ENCODE results near the gene PLXND1.
"Not testable (repeated sequence)": the region's sequence is repeated elsewhere in the genome, so short reads cannot be mapped to it uniquely, and the experiment has no call there.

PLXND1 gene

GRCh38 chr3:129612534-129613366, 6.3 kb upstream of the PLXND1 start:
- DNase-seq, result no peak

DNA sequence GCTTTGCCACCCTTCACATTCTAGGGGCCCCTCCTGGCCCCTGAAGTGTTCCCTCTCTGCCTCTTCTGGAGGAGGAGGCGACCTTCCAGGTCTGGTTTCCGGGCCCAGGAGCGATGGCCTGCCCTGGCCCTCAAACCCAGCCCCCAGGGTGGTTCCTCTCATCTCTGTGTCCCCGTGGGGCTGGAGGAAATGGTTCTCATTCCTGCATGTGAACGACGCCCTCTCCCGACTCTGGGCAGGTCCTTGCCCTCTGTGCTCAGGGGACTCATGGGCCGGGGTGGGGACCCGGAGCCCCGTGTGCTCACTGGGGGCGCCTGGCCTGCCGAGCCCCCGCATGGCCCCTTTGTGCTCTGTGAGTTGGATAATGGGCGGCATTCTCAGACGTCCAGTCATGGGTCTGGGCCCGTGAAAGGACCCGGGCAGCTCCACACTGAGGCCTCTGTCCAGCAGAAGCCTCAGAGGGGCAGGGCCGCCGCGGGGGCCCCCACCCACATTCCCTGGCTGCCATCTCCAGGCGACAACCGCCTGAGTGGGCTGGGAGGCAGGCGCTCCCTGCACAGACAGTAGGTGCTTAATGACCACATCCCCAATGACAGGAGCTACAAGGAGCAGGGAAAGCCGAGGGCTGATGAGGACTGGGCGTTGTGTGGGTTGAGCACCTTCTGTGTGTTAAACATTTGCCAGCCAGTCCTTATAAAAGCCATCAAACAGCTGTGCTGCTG, 5.5 kb upstream of the PLXND1 start:
- DNase-seq, result no peak

DNA sequence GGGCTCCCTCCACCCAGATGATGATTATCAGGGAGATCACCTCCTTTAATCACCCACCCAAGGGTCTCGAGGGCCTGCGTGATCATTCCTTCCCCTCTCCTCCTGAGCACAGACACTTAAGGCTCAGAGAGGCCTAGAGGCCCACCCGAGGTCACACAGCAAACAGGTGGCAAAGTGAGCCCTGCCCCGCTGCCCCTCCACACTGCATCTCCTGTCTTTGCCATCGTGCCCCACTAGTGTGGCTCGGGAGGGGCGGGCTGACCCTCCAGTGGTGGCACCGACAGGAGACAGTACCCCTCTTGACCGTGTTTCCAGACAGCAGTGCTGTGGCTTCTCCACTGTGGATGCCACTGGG, 4.9 kb upstream of the PLXND1 start:
- DNase-seq, result no peak

- DNase-seq, result not testable (repeated sequence)
Measured at GRCh38 chr3:129610794-129611445, 4.4 kb upstream of the PLXND1 start.

DNA sequence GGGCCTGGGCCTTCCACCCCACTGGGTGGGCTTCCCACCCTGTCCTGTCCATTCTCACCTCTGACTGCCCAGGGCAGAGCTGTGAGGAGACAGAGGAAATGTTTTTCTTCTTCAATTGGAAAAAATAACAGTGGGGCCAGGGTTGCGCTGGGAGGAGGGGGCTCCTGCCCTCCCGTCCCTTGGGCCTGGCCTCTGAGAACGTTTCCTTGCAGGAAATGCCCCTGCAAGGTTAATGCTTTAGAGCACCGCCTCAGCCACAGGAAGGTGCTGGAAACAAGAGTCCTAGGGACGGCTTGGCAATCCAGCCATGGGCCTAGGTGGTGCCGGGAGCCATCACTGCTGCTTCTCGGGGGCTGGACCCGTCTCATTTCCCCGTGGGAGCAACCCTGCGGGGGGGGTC, 3.8 kb upstream of the PLXND1 start:
- no peak for DNase-seq

DNA sequence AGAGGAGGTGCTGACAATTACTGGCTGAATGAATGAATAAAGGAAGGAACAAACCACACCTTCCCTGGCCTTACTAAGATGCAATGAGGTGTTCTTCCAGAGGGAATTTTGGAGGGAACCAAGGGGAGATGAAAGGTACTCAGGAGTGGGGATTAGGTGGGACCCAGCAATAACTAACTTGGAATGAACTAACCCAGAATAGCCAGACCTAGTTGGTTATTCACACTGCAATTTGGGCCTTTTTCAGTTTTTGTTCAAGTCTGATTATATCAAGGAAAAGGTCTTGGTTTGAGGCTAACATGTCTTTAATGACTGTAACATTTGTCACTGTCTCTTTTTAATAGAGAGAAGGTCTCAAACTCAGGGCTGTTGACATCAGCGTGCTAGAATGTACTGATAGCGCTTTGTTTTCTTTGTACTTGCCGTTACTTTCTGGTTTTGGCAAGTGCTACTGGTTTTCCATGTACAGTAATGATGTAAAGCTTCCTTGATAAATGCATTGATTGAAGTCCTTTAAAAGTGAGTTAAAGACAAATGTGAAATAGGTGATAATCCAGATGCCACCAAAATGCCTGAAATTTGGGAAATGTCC, 3.2 kb upstream of the PLXND1 start:
- DNase-seq, result no peak

DNA sequence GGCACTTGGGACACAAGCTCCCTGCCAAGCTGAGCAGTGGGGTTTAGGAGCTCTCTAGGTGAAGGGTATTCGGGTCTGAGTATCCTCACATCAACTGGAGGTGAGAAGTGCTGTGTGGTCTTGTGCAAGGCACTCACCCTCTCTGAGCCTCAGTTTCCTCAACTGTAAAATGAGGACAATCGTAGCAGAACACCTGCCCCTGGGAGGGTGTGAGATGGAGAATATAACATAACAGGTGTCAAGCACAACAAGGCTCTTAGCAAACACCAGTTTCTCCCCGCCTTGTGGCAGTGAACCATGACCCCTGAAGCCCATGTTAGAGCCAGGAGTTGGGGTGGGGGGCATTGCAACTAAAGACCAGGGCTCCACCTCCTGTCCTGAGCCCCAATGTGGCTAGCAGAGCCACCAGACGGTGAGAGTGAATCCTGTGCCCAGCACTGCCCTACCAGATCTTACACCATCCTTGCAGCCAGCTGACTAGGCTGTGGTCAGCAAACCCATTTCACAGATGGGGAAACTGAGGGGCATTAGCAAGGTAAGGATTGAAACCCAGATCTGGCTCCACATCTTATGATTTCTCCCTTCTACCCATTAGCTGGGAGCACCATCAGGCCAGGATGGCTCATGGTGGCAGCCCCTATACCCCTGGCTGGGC, 2.6 kb upstream of the PLXND1 start:
- DNase-seq, result no peak

GRCh38 chr3:129608087-129608935, 1.8 kb upstream of the PLXND1 start:
- DNase-seq, result peak; percentile 27

DNA sequence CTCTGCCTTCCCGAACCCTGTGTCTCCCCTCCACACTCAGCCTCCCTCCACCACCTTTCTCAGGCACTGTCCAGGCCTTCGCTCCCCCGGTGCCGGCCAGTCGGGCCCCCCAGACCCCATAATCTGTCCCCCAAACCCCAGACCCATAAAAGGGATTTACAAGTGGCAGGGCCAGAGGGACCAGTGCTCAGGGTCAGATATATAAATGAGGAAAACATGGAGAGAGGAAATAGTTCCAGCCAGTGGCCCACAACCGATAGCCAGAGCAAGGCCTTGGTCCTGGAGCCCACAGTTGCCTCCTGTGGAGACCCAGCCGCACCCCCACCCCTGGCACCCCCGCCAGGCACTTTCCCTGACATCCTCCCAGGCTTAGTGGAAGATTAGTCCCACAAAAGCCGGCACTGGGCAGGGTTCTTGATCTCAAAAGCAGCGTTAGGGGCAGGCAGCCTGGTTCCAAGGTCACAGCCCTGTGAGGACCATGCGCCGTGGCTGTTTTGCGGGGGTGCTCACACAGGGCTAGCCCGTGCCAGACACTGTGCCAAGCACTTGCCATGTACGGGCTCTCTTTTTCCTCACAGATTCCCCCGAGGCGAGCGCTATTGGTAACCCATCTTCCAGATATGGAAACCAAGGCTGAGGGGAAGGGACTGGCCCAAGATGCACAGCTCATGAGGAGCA, 1.1 kb upstream of the PLXND1 start:
- DNase-seq, result no peak

DNA sequence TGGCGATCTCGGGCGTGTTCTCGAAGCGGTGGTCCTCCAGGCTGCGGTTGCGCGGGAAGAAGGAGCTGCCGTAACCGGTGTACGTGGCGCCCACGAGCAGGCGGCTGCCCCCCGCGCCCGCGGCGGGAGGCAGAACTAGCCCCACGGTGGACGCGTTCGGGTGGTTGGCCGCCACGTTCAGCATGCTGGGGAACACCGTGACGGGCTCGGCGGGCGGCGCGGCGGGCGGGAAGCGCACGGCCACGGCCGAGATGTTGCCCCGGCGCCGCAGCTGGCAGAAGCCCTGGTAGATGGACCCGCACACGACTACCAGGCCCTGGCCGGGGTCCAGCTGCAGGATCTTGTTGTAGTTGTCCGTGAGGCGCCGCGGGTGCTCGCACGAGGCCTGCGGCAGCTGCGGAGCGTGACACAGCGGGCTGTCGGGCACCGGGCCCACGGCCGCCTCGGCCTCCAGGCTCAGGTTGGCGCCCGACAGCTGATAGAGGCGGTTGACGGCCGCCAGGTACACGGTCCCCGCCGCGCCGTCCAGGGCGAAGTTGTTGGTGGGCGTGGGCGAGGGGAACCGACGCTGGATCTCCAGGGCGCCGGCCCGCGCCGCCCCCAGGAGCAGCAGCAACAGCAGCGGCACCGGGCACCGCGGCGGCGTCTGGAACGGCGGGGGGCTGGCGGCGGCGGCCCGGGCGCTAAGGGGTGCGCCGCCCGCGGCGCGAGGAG, 397 bp downstream of the PLXND1 start:
- DNase-seq, result peak; percentile 20

GRCh38 chr3:129605203-129605921, 1.1 kb downstream of the PLXND1 start:
- no peak for DNase-seq

DNA sequence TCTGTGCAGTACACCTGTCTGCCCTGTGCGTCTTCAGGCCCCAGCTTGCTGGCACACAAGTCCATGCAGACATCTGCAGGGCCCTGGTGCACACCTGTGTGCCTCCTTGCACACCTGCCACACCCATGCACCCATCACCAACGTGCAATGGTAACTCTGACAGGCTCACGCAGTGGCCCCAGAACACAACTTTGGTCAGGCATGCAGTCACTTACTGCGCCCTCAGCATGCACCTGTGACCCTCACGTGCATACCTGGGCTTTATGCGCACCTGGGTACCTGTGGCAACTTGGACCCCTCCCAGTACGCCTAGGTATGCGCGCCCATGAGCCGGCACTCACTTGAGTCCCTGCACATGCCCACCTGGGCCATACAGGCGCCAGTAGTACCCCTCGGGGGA, 1.7 kb downstream of the PLXND1 start:
- DNase-seq, result no peak

DNA sequence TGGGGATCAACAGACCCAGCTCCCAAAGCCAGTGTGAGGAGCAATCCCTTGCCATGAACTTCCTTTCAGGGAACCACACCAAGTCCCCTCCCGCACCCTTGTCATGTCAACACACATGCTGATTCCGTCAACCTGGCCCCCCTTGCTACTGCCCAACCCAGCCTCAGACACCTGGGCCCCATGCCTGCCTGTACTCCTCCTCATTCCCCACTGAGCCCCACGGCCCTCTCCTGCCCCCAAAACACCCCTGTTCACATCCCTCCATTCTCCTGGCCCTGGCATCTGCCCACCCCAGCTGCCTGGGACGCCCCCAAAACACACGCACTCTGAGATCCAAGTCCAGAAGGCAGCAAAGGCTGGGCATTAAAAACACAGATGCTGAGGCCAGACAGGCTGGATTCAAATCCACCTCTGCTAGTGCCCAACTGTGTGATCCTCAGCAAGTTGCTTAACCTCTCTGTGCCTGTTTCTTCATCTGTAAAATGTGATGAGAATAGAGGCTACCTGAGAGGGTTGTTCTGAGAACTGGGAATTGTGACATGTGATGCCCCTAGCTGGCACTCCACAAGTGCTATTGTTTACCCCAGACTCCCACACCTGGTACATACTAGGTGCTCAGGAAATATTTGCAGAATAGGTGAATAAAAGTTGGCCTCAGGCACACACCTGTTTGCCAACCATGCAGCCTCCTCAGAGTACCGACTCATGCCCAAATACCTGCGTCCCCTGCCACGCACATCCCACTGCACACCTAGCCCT, 2.3 kb downstream of the PLXND1 start:
- DNase-seq, result no peak

DNA sequence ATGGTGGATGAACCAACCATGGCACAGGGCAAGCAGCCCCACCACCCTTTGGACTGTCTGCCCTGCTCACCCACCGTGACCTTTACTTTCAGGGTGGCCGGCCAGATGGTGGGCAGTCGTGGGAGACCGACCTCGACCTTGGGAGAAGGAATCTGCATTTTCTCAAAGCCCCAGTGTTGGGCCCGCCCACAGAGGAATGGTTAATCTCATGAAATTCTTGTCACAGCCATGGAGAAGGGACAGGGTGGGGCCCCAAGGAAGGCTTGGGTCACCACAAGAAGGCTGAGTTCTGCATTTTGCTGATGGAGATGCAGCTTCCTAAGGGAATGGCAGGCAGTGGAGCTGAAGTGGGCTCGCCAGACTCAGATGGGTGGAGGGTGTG, 2.9 kb downstream of the PLXND1 start:
- no peak for DNase-seq

DNA sequence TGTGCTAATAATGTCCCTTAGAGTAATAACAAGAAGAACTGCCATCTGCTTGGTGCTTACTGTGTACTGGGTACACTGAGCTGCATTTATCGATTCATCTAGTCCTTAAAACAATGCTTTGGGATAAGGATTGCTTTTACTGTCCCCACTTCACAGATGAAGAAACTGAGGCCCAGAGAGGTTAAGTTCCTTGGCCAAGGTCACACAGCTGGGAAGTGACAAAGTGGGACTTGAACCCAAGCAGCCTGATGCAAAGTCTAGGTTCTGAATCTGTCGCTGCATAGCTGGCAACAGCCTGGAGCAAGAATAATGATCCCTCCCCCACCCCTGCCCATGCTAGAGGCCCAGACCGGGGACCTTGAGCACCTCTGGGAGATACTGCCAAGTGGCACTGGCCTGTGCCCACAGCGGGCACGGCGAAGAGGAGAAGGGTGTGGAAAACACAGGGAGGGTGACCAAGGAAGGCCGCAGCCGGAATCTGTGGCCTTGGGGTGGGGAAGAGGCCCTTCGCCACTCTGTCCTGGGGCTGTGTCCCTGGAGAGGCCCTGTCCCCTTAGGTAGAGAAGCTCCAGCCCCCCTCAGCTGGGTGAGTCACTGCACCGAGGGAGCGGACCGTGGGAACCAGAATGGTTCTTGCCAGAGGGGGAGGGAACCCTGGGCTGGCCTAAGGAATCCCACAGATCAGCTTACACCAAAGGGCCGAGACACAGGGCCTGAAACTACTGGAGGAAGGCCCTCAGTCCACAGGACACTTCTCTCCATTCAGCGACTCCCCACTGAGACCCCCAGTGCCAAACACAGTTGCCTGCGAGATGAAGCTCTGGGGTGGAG, 3.5 kb downstream of the PLXND1 start:
- peak; percentile 78 for DNase-seq

DNA sequence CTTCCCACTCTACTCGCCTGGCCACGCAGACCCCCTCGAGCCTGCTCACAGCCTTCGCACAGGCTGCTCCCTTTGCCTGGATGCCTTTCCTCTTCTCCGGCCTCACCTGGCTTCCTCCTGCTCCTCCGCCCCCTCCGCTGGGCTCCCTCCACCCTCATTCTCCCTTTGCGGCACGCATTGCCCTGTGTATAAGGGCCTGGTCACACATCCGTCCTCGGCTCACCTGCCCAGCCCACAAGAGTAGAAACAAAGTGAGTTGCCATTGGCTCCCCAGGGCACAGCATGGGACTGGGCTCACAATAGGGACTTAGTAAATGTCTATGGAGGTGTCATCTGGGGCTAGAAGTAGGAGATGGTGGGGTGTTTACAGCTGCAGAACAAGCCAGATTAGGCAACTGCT, 4.2 kb downstream of the PLXND1 start:
- DNase-seq, result no peak

DNA sequence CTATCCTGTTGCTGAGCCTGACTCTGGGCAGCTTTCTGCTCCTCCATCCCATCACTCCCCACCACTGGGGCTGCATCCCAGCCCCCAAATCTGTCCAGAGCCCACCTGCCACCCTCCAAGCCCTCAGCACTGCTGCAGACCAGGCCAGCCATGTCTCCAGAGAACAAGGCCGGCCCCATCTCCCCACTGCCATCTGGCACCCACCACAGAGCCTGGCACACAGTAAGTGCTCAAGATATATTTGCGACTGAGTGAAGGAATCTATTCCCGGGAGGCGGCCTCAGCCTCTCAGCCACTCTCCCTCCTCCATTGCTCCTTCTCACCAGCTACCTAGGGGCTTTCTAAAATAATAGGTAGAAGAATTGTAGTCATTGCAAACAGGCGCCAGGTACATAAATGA, 4.8 kb downstream of the PLXND1 start:
- no peak for DNase-seq

GRCh38 chr3:129600348-129600747, 6.1 kb downstream of the PLXND1 start:
- no peak for DNase-seq

Data from NCI-H226 (cell line).